ENCODE measurements around the gene ZCCHC7.
"Not testable (repeated sequence)": the region's sequence is repeated elsewhere in the genome, so short reads cannot be mapped to it uniquely, and the experiment has no call there.

The ZCCHC7 gene

DNA sequence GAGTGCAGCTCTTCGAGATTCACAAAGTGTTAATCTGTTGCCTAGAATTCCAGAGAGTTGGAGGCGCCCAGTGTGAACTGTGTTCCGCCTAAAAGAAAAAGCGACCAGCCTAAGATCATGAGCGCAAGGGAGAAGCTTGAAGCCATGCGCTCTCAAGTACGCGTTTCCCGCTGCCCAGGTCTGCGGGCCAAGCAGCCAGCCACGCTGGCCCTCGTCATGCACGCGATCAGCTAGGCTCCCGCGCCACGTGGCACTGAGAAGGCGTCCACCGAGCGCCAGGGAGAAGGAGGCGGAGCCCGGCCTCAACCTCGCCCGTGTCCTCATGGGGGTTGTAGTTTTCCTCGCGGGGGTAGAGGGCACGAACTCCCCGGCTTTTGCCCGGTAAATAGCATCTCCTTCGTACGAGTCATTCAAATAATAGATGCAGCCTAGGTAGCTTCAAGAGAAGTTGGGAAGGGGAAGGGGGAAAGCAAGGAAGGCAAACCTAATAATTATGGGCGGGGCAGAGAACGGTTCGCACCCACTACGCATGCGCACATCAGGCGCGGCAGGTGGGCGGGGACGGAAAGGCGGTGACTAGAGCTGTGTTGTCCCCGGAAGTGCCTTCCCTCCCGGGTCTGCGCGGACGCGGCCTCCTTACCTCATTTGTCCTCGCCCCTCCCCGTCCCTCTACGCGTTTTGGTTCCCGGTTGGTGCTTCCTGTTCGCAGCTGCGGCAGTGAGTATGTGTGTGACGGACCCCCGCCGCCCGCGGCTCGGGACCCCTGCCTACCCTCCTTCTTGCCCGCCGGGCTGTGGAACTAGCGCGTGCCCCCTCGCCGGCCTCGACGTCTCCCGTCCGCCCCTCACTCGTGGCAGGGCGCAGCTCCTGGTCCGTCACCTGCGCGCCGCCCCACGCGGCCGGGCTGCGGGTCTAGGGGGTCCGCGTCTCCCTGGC, at the start of gene ZCCHC7:
TSS of gene ZCCHC7 (plus strand) at position 668 of the 936 bp plus-strand sequence.
- DNase-seq (ENCODE audit: low spot score): peak; percentile 97

DNA sequence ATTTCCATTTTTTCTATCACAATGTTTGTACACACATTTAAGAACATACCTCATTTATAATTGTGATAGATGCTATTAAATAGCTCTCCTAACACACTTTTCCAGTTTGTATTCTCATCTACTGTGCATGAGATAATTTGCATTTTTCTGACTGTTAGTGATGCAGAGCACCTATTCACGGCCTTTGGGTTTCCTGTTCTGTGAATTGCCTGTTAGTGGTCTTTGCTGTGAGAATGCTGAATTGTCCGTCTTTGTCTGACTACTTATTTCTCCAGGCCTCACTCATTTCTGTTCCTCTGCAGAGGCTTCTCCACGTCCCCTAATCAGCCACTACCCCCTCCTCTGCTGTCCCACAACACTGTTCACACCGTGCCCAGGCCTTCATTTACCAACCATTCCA, 45.6 kb upstream of the ZCCHC7 start:
- DNase-seq (ENCODE audit: low spot score): peak; percentile 64

DNA sequence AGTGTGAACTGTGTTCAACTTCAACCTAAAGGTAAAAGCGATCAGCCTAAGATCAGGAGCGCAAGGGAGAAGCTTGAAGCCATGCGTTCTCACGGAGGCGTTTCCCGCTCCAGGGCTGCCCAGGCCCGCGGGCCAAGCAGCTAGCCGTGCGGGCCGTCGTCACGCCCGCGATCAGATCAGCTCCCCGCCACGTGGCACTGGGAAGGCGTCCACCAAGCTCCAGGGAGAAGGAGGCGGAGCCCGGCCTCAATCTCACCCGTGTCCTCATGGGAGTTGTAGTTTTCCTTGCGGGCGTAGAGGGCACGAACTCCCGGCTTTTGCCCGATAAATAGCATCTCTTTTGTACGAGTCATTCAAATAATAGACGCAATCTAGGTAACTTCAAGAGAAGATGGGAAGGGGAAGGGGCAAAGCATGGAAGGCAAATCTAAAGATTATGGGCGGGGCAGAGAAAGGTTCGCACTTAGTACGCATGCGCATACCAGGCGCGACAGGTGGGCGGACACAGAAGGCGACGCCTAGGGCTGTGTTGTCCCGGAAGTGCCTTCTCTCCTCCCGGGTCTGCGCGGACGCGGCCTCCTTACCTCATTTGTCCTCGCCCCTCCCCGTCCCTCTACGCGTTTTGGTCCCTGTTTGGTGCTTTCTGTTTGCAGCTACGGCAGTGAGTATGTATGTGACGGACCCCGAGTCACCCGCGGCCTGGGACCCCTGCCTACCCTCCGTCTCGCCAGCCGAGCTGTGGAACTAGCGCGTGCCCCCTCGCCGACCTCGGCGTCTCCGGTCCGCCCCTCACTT, 40.8 kb upstream of the ZCCHC7 start:
- peak; percentile 98 for DNase-seq (ENCODE audit: low spot score)

DNA sequence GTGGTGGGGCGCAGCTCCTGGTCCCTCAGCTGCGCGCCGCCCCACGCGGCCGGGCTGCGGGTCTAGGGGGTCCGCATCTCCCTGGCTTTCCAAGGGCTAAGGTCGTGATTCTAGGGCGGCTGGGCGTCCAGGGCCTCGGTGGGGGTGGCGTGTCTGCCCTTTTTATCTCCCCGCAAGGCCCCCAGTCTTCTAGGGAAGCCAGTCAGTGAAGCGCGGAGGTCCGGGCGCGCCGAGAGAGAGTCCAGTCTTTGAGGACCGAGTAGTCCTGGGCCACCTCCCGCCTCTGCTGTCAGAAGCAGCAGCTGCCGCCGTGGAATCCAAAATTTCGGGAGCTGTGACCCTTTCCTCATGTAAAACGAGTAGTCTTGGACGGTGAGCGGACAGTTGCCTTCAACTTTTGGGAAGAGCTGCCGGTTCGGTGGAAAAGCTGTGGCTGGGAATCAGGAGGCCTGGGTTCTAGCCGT, 40.2 kb upstream of the ZCCHC7 start:
- not testable (repeated sequence) for DNase-seq (ENCODE audit: low spot score)

DNA sequence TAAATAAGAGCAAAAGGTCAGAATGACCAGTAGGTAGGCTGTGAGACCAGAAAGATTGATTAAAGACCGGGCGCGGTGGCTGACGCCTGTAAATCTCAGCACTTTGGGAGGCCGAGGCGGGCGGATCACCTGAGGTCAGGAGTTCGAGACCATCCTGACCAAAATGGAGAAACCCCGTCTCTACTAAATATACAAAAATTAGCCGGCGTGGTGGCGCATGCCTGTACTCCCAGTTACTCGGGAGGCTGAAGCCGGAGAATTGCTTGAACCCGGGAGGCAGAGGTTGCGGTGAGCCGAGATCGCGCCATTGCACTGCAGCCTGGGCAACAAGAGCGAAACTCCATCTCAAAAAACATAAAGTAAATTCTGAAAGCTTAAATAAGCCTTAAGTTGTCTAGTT, 38.9 kb upstream of the ZCCHC7 start:
- not testable (repeated sequence) for DNase-seq (ENCODE audit: low spot score)

DNA sequence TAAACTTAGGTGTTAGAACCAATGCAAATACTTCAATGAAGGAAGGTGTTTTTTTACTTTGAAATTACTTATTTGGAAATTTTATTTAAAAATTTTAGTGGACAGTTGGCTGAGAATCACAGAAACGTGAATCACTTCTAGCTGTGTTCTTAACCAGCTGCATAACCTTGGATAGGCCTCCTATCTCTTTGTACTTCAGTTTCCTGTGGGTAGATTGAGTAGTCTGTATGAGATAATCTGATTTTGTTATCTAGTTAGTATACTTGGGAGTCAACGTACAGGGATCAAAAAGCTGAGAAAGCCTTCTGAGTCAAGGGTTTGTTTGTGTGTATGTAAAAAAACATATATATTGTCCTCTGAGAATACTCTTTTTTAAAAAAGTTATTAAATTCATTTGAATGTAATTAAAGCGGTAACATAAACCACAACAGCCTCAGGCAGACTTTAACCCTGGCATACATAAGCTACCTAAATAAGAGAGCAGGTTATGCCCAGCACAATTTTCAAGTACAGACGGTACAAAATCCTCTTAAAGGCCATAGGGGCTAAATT, 38.1 kb upstream of the ZCCHC7 start:
- DNase-seq (ENCODE audit: low spot score): peak; percentile 54

DNA sequence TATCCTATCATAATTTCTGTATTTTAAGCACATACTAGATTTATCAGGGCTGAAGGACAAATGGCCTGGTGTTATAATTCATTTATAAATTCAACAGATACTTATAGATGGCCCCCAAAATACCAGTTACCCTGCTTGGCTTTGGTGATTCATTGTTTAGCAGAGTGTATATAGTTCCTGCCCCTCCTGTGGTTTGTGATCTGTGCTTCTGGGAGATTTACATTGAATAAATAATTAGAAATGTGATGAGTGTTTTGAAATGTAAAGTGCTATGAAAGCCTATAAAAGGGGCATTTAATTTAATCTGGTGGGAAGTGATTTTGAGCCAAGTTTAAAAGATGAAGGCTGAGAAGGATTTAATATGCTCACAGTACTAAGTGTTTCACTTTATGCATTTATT, 36.7 kb upstream of the ZCCHC7 start:
- DNase-seq (ENCODE audit: low spot score): no peak

DNA sequence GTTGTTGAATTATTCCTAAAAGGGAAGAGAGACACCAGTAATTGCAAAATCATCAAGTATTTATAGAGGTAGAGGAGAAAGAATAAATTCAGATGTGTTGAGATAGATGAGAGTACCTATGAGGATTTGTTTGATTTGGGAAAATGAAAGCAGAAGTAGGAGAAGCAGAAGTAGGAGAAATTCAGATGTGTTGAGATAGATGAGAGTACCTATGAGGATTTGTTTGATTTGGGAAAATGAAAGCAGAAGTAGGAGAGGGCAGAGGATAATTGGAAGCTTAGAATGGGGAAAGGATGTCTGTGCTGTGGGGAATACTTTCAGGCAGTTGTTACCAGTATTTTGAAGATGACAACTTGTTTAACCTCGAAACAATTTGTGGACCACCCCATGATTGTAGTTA, 35.1 kb upstream of the ZCCHC7 start:
- no peak for DNase-seq (ENCODE audit: low spot score)

DNA sequence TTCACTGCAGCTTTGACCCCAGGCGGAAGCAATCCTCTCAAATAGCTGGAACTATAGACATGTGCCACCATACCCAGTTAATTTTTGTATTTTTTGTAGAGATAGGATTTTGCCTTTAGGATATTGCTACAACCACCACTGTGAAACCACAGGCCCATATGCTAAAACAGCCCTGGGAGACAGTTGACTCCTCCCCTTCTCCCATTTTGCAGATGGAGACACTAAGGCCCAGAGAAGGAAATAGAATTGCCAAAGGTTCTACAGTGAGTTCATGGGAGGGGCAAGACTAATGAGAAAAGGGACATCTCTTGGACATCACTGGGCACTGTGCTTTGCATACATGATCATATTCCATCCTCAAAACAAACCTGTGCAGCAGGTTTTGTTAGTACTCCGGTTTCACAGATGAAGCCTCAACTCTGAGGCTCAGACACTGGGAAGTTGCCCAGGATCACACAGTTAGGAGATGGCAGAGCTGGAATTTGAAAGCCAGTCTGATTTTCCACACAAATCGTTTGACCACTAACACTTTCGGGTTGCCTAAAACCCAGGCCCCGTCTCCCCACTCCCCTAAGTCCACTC, 27.6 kb upstream of the ZCCHC7 start:
- not testable (repeated sequence) for DNase-seq (ENCODE audit: low spot score)

DNA sequence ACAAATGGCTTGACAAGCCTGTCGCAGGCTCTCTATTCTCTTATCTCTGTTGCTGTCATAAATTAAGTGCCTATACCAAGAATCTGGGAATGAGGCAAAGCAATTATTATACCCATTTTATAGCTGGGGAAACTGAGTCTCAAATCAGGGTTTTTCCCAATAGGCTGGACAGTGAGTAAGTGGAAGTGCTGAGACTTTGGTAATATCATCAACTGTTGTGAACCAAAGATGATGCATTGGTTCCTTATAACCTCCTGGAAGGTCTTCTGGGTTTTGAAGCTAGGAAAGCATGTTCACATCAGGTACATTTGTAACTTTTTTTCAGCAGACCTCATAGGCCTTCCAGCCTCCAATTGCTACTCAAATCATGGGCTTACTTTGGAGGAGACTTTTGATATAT, 25.6 kb upstream of the ZCCHC7 start:
- DNase-seq (ENCODE audit: low spot score): no peak

DNA sequence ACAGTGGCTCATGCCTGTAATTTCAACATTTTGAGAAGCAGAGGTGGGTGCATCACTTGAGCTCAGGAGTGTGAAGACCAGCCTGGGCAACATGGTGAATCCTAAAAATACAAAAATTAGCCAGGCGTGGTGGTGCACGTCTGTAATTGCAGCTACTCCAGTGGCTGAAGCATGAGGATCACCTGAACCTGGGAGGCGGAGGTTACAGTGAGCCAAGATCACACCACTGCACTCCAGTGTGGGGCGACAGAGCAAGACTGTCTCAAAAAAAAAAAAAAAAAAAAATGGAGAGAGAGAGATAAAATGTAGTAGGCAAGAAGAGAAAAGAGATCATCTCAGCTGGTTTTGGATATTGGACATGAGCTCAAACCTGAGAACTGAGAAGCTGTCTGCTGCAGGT, 23.7 kb upstream of the ZCCHC7 start:
- DNase-seq (ENCODE audit: low spot score): no peak

DNA sequence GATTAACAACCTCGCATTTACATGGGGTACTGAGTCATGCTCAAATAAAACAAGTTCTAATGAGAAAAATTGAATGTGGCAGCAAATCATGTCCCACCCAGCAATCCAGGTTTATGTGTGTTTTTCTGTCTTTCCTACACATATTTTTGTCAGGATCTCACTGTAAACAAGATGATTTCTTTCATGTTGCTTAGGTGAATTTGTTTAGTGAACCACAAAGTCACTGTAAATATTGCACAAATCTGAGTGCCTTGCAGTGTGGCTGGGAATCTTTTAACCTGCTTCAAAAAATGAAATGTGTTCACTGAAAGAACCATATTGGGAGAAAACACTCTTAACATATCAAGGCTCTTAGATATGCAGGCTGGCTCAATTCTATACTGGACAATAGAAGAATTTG, 23.1 kb upstream of the ZCCHC7 start:
- no peak for DNase-seq (ENCODE audit: low spot score)

DNA sequence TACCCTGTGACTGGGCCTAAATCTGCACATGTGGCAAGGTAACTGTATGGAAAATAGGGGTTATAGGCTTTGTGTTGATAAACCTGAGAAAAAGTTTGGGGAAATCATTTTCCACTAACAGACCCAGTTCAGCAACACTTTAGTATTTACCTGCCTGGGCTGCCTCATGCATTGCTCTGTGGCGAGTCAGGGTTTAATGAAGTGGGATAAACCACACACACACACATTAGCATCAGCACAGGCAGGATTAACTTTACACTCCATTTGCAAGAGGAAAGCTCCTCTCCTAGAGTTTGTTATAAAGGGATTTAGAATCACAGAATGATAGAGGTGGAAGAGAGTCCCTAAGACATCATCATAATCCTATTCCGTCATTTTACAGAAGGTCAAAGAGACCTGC, 20.0 kb upstream of the ZCCHC7 start:
- DNase-seq (ENCODE audit: low spot score): no peak

DNA sequence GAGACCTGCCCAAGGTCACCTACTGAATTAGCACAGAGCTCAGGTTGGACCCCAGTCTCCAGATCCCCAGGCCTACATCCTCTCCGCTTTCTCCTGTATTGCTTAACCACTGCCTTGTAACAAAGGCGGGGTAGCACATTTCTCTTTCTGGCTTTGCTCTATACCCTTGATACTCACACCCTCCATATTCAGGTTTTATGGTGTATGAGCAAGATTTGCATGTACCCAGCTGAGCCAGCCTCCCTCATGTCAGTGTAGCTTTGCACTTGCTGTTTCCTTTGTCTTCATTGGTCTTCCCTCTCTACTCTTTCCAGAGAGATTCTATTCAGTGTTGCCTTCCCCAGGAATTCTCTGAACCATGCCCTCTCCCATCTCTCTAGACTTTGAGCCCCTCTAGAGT, 19.6 kb upstream of the ZCCHC7 start:
- DNase-seq (ENCODE audit: low spot score): peak; percentile 45

DNA sequence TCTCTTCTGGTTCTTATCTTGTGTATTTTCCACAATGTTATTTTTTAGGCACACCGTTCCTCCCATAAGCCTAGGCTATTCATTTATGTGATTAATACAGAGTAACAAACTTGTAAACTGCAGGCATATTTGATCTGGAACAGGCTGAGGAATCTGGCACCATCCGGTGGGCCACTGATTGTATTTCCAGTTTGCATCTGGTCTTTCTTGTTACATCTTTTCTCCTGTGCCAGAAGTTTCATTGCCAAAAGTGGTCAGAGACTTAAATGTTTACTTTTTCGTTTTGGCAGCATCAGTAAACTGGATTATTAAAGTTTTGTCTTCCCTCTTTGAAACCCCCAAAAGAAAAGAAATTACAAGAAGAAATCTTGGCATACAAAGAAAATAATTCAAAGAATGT, 17.9 kb upstream of the ZCCHC7 start:
- no peak for DNase-seq (ENCODE audit: low spot score)

DNA sequence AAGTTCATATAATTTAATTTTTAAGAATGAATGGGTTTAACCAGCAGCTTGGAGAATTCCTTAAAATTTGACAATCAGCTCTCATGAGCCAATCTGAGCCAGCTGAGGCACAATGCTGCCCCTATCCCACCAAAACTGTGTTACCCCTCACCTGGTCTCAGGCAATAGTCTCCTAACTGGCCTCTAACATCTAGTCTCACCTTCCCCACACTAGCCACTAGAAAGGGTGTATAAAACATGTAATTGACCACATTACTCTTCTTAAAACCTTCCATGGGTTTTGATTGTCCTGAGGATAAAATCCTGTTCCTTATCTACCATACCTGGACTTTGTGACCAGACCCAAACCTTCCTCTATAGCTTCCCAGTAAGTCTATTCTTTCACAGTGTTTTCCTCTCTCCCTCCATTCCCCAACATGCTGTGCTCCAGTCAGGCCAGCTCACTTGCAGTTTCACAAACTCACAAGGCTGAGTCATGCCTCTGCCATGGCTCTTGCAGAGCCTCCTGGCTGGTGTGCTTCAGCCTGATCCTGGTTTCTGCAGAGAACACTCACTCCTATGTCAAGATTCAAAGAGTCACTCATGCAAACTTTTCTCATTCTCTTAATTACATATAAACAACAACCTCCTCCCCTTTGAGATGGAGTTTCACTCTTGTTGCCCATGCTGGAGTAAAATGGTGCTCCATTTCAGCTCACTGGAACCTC, 16.0 kb upstream of the ZCCHC7 start:
- DNase-seq (ENCODE audit: low spot score): no peak

DNA sequence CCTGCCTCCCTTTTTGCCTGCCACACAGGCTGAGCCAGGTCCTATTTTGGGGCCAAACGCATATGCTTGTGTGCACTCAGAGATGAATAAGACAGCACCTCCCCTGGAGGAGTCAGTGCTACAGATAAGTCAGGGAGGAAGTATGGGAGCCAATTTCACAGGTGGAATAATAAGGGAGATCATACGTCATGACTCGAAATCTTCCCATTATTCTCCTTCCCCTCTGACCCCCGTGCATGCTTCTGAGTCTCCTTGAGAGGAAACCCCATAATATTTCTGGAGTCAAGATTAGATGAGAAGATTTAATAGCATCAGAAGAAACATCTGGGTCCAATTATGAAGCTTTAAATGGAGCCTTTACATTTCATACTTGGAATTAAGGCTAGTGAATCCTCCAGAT, 15.1 kb upstream of the ZCCHC7 start:
- DNase-seq (ENCODE audit: low spot score): no peak

DNA sequence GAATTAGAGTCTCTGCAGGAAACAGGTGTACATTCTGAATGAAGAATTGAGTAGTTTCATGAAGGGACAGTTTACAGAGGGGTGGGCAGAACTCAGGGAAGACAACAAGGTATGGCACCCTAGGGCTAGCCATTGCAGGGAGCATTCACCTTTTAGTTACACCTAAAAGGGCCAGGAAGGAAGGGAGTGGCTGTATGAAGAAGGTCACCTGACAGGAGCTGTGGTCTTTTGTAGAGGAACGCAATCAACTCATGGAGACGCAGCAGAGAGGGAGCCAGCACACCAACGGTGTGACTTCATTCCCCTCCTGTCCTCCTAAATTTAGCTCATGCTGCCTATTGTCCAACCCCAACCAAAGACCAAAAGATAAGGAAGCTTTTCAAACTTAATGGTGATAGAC, 12.7 kb upstream of the ZCCHC7 start:
- DNase-seq (ENCODE audit: low spot score): no peak

DNA sequence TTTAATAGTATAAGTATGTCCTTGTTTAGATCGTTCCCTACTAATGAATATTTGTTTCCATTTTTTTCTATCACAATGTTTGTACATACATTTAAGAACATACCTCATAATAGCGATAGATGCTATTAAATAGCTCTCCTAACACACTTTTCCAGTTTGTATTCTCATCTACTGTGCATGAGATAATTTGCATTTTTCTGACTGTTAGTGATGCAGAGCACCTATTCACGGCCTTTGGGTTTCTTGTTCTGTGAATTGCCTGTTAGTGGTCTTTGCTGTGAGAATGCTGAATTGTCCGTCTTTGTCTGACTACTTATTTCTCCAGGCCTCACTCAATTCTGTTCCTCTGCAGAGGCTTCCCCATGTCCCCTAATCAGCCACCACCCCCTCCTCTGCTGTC, 5.9 kb upstream of the ZCCHC7 start:
- DNase-seq (ENCODE audit: low spot score): not testable (repeated sequence)

DNA sequence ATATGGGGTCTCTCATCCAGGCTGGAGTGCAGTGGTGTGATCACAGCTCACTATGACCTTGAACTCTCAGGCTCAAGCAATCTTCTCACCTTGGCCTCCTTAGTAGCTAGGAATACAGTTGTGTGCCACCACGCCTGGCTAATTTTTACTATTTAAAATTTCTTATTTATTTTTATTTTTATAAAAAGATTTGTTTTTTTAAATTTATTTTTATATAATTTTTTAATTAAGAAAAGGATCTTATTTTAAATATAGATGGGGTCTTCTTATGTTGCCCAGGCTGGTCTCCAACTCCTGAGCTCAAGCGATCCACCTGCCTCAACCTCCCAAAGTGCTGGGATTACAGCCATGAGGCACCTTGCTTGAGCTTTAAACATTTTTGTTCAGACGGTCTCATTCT, 2.4 kb upstream of the ZCCHC7 start:
- no peak for DNase-seq (ENCODE audit: low spot score)

DNA sequence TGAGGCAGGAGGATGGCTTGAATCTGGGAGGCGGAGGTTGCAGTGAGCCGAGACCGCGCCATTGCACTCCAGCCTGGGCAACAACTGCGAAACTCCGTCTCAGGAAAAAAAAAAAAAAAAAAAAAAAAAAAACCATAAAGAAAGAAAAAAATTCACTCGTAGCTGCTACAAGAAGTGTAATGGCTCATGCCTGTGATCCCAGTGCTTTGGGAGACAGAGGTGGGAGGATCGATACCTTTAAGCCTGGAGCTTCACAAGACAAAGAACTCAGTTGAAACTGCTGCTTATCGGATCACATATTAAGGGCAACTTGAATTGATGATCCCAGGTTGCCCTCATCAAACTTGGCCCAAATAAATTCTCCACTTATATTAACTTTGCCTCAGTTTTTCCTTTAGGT, 1.0 kb upstream of the ZCCHC7 start:
- no peak for DNase-seq (ENCODE audit: low spot score)

DNA sequence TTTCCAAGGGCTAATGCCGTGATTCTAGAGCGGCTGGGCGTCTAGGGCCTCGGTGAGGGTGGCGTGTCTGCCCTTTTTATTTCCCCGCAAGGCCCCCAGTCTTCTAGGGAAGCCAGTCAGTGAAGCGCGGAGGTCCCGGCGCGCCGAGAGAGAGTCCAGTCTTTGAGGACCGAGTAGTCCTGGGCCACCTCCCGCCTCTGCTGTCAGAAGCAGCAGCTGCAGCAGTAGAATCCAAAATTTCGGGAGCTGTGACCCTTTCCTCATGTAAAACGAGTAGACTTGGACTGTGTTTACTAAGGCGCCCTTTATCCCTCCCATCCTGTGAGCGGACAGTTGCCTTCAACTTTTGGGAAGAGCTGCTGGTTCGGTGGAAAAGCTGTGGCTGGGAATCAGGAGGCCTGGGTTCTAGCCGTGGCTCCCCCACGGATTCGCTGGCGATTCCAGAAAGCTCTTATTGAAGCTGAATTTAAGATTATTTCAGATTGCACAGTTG, 515 bp downstream of the ZCCHC7 start:
- peak; percentile 41 for DNase-seq (ENCODE audit: low spot score)
